GM18526 (cell line): Measurements from ENCODE around the gene PRDM12.

Experiments used
- POLR2A ChIP-seq: IDR thresholded peaks from 3 replicates; pipeline ENCODE4 v1.6.1; 2011; ENCODE audit not compliant: insufficient read length; ENCODE audit errors: extremely low read depth

Gene PRDM12

DNA sequence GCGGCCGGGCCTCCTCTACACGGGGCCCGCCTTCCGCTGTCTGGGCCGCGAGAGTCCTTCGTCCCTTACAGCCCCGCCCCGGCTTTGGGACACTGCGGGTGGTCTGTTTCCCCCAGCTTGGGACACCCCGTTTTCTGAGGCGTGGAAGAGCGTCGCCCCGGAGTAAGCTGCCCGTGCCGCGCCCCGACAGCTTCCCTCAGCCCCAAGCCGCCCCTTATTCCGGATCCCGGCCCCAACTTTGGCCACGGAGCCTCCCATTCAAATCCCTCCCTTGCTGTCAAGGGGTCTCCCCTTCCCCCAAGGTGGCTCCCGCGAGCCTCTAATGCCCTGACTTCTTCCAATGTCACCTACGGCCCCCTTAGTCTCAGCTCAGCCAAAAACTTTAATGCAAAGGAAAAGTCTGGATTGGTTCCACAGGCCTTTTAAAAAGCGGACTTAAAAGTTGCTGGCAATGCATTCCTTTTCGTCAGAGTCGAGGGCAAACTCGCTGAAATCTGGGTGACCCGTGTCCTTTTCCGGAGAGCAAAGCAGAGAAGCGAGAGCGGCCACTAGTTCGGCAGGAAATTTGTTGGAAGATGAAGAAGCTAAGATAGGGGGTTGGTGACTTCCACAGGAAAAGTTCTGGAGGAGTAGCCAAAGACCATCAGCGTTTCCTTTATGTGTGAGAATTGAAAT lies 49.0 kb downstream of the PRDM12 start:
- no peak for TF ChIP-seq POLR2A

DNA sequence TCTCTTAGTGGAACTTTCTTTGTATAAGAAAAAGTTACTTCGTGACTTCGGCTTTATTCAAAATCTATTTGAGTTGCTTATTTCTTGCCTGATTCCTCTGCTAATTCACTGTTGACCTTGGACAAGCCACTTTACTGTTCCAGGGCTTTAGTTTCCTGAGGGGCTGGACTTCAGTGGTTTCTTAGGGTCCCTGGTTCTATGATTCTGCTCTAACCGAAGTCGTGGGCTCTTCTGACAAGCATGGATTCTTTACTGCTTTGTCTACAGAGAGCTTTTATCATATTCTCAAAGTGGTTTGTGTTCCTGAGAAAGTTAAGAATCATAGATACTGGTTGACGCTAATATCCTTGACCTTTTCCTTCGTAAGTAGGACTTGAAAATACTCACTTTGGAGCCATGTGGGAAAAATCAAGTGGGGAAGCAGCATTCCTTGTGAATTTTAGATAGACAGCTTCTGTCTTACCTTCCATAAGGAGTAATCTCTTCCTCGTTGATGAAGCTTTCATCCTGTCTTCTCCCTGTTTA lies 50.3 kb downstream of the PRDM12 start:
- no peak for TF ChIP-seq POLR2A

- no peak for TF ChIP-seq POLR2A
Measured at GRCh38 chr9:130715270-130715669, 50.9 kb downstream of the PRDM12 start.

DNA sequence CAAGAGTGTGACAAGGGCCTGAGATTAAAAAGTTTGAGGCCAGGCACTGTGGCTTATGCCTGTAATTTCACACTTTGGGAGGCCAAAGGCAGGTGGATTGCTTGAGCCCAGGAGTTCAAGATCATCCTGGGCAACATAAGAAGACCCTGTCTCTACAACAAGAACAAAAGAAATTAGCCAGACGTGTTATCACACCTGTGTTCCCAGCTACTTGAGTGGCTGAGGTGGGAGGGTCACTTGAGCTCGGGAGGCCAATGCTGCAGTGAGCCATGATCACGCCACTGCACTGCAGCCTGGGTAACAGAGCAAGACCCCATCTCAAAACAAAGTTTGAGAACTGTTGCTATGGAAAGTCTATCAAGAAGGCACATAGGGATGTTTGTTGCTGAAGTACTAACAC lies 54.2 kb downstream of the PRDM12 start:
- TF ChIP-seq POLR2A = no peak

GRCh38 chr9:130720762-130721161 lies 56.4 kb downstream of the PRDM12 start:
- no peak for TF ChIP-seq POLR2A

DNA sequence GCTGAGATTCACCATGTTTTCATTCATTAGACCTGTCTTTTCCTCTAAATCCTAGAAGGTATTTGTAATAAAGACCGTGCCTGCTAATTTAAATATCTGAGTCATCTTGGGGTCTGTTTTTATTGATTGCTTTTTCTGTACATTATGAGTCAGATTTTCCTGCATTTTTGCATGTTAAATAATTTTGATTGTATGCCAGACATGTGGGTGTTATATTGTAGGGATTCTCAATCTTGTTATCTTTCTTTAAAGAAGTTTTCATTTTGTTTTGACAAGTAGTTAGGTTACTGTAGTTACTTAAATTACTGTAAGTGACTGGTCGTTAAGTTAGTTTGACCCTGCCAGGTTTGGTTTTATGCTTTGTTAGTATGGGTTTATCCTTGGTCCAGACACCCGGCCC lies 64.3 kb downstream of the PRDM12 start:
- TF ChIP-seq POLR2A = no peak

DNA sequence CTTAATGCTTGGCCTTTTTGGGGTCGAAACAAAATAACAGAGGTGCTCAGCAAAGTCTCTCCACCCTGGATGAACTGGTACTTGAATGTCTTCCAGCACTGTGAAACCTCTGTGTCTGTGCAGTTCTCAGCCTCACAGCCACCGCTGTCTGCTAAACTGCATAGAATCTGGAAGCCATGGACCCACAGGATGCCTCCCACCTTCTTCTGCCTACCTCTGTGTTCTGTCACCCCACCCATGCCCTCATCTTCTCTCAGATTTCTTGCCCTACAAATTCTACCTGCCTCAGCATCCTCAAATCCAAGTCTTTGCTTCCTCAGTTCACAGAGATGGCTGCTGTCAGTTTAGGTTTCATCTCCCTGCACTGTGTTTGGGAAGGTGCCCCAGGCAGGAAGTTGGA lies 64.8 kb downstream of the PRDM12 start:
- no peak for TF ChIP-seq POLR2A

GRCh38 chr9:130731355-130731754 lies 67.0 kb downstream of the PRDM12 start:
- no peak for TF ChIP-seq POLR2A

DNA sequence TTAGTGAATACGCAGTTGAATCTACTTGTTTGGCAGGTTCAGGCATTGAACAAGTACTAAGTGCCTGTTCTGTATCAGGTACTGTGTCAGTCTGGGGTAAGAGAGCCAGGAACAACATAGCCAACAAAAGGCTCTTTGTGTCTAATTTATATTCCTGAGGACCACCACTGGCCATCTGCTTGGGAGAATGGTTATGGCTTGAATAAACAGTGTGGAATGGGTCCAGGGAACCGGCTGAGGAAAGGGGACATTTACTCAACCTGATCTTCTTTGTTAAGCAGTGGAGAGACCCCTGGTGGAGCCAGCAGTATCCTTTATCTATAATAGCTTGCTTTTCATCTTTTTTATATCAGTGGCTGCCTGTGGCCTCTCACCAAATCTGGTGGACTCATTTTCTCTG lies 67.7 kb downstream of the PRDM12 start:
- TF ChIP-seq POLR2A = no peak
